SJSA1 (cell line): Measurements from ENCODE around the gene STAT3. TPM values are rescaled to one million over a fixed set of nuclear protein-coding genes. Genes with fewer than 3 reads are reported as not detected.
"Not testable (repeated sequence)": the region's sequence is repeated elsewhere in the genome, so short reads cannot be mapped to it uniquely, and the experiment has no call there.

Experiments
- DNase-seq, 2 experiments: peaks; one replicate each; pipeline ENCODE4 v3.0.0-alpha.2; 2015 to 2020; ENCODE audit warnings: low spot score in 2 of 2, low read depth in 1 of 2
- H3K27ac ChIP-seq: fragments of 250-450 bp; sonication (Bioruptor Pico); 2 replicates; pipeline ENCODE4 v1.5.1; 2020; ENCODE audit warnings: mild to moderate bottlenecking, moderate library complexity
- H3K27me3 ChIP-seq: fragments of 250-450 bp; sonication (Bioruptor Pico); replicated peaks from 2 replicates; pipeline ENCODE4 v1.5.1; 2020; ENCODE audit warnings: mild to moderate bottlenecking, moderate library complexity
- H3K36me3 ChIP-seq: fragments of 250-450 bp; sonication (Bioruptor Pico); 2 replicates; pipeline ENCODE4 v1.5.1; 2020; ENCODE audit warnings: mild to moderate bottlenecking
- H3K4me1 ChIP-seq: fragments of 250-450 bp; sonication (Bioruptor Pico); replicated peaks from 2 replicates; pipeline ENCODE4 v1.6.1; 2021; ENCODE audit warnings: mild to moderate bottlenecking
- H3K4me3 ChIP-seq: fragments of 250-450 bp; sonication (Bioruptor Pico); 2 replicates; pipeline ENCODE4 v1.5.1; 2020; ENCODE audit warnings: mild to moderate bottlenecking
- H3K9me3 ChIP-seq: fragments of 250-450 bp; sonication (Bioruptor Pico); replicated peaks from 2 replicates; pipeline ENCODE4 v1.5.1; 2020; ENCODE audit warnings: mild to moderate bottlenecking
- total RNA-seq: library from RNA; depleted of rRNA; stranded (reverse); fragments of >200 nt; shearing (Covaris generic); gene quantifications from 2 replicates; pipeline ENCODE4 v1.2.3, GENCODE V29; 2014

STAT3 gene
- total RNA-seq, 1 experiment from 2014 or later = 65.8 TPM

GRCh38 chr17:42381898-42382297 is 6.3 kb downstream of the STAT3 start:
- H3K4me3 ChIP-seq = no peak overlapping the region
- no peaks in the 10 kb centered on the region for H3K9me3 ChIP-seq
- no peak overlapping the region for H3K27ac ChIP-seq
- H3K27me3 ChIP-seq = no peaks in the 10 kb centered on the region
- no peak for DNase-seq
- no peaks in the 10 kb centered on the region for H3K36me3 ChIP-seq
- peaks cover 25% of the 10 kb centered on the region for H3K4me1 ChIP-seq

- Histone ChIP-seq H3K9me3 (no peaks in the 10 kb centered on the region), H3K27ac (no peak overlapping the region), H3K4me1 (peaks cover 18% of the 10 kb centered on the region), H3K36me3 (no peaks in the 10 kb centered on the region), H3K27me3 (no peaks in the 10 kb centered on the region), H3K4me3 (no peak overlapping the region)
- DNase-seq = no peak
Observed at GRCh38 chr17:42380935-42381334, 7.3 kb downstream of the STAT3 start.

DNA sequence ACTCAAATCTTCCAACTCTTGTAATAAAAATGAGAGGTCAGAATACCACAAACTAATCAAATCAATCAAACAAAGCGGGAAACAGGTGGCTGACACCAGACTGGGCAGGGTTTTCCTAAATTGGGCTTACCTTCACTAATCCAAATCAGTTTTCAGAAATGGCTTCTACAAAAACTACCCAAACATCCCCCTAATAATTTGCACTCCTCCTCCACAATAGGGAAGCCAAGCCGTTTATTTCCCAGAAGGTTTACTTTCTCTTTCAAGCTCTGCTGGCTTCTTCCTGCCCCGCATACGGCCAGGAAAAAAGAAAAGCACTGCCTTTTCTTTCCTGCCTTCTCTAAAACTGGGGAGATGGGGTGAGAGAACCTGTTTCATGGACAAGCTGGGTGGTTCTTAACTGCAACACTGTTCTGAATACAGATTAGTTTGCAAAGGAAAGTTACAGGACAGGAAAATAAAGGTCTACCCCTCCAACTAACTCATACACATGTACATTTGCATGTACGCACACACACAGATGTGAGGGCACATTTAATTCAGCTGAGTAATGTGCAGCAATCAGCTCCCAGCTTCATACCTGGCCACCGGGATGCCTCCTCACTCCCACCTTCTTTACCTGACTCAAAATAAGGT is 9.2 kb downstream of the STAT3 start:
- peak overlapping the region; percentile 42 for H3K27ac ChIP-seq
- no peaks in the 10 kb centered on the region for H3K27me3 ChIP-seq
- no peaks in the 10 kb centered on the region for H3K9me3 ChIP-seq
- peak in 1 of 2 experiments; percentile 58 for DNase-seq
- peaks cover 18% of the 10 kb centered on the region for H3K4me1 ChIP-seq
- H3K4me3 ChIP-seq = peak overlapping the region; percentile 27
- no peaks in the 10 kb centered on the region; the same call in 1 of the 2 replicates for H3K36me3 ChIP-seq

GRCh38 chr17:42378359-42378958 is 9.8 kb downstream of the STAT3 start:
- peak overlapping the region; percentile 27 for H3K4me3 ChIP-seq
- H3K27ac ChIP-seq = 0 out of 2 replicates have a peak overlapping the region, but pooled peaks have one; percentile 42
- no peaks in the 10 kb centered on the region for H3K27me3 ChIP-seq
- H3K9me3 ChIP-seq = no peaks in the 10 kb centered on the region
- H3K4me1 ChIP-seq = peaks cover 18% of the 10 kb centered on the region
- H3K36me3 ChIP-seq = no peaks in the 10 kb centered on the region; the same call in 1 of the 2 replicates
- peak in 1 of 2 experiments; percentile 41 for DNase-seq

GRCh38 chr17:42373896-42374295 is 14.3 kb downstream of the STAT3 start:
- peaks cover 6% of the 10 kb centered on the region for H3K36me3 ChIP-seq
- H3K27ac ChIP-seq = no peak overlapping the region
- peaks cover 10% of the 10 kb centered on the region for H3K4me1 ChIP-seq
- DNase-seq = no peak
- H3K4me3 ChIP-seq = no peak overlapping the region
- no peaks in the 10 kb centered on the region for H3K27me3 ChIP-seq
- H3K9me3 ChIP-seq = no peaks in the 10 kb centered on the region

DNA sequence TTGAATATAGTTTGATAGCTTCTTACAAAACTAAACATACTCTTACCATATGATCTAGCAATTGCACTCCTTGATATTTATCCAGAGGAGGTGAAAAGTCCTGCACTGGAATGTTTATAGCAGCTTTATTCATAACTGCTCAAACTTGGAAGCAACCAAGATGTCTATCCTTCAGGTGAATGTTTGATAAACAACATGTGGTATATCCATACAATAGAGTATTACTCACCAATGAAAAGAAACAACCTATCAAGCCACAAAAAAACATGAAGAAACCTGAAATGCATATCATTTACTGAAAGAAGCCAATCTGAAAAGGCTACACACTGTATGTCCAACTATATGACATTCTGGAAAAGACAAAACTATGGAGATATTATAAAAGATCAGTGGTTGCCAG is 16.1 kb downstream of the STAT3 start:
- no peaks in the 10 kb centered on the region for H3K4me1 ChIP-seq
- H3K4me3 ChIP-seq = no peak overlapping the region
- H3K27me3 ChIP-seq = no peaks in the 10 kb centered on the region
- DNase-seq = no peak
- H3K36me3 ChIP-seq = peaks cover 6% of the 10 kb centered on the region
- no peak overlapping the region for H3K27ac ChIP-seq
- no peaks in the 10 kb centered on the region for H3K9me3 ChIP-seq

GRCh38 chr17:42368797-42369561 is 19.3 kb downstream of the STAT3 start:
- not testable (repeated sequence) for H3K9me3 ChIP-seq, DNase-seq, H3K27me3 ChIP-seq, H3K36me3 ChIP-seq, H3K4me3 ChIP-seq, H3K27ac ChIP-seq
- H3K4me1 ChIP-seq = peaks cover 14% of the 10 kb centered on the region

GRCh38 chr17:42368310-42368709 is 19.9 kb downstream of the STAT3 start:
- H3K4me1 ChIP-seq = peaks cover 17% of the 10 kb centered on the region
- H3K9me3 ChIP-seq, H3K27ac ChIP-seq, DNase-seq, H3K4me3 ChIP-seq, H3K36me3 ChIP-seq, H3K27me3 ChIP-seq: not testable (repeated sequence)

DNA sequence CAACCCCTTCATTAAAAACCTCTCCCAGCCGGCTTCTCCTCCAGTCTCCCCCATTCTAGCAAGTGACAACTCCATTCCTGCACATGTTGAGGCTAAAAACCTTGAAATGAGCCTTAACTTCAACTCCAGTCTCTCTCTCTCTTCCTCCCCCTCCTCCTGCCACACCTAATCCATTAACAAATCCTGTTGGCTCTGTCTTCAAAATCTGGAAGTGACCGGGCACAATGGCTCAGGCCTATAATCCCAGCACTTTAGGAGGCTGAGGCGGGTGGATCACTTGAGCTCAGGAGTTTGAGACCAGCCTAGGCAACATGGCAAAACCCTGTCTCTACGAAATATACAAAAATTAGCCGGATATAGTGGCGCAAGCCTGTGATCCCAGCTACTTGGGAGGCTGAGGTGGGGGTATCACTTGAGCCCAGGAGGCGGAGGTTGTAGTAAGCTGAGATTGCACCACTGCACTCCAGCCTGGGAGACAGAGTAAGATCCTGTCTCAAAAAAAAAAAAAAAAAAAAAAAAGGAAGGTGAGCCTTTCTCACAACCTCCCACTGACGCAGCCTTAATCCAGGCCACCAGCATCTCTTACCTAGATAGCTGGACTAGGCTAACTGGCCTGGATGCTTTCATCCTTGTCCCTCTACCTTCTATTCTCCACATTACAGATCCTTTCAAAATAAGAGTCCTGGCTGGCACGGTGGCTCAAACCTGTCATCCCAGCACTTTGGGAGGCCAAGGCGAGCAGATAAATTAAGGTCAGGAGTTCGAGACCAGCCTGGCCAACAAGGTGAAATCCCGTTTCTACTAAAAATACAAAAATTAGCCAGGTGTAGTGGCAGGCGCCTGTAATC is 21.8 kb downstream of the STAT3 start:
- not testable (repeated sequence) for H3K36me3 ChIP-seq, DNase-seq, H3K27me3 ChIP-seq, H3K4me3 ChIP-seq, H3K27ac ChIP-seq, H3K9me3 ChIP-seq
- peaks cover 30% of the 10 kb centered on the region for H3K4me1 ChIP-seq

GRCh38 chr17:42365136-42365535 is 23.1 kb downstream of the STAT3 start:
- Histone ChIP-seq H3K27me3 (no peaks in the 10 kb centered on the region), H3K27ac (no peak overlapping the region), H3K4me1 (peaks cover 39% of the 10 kb centered on the region), H3K4me3 (no peak overlapping the region), H3K9me3 (no peaks in the 10 kb centered on the region), H3K36me3 (no peaks in the 10 kb centered on the region)
- no peak for DNase-seq

GRCh38 chr17:42363767-42364585 is 24.3 kb downstream of the STAT3 start:
- no peak overlapping the region for H3K27ac ChIP-seq
- no peaks in the 10 kb centered on the region for H3K27me3 ChIP-seq
- peaks cover 39% of the 10 kb centered on the region for H3K4me1 ChIP-seq
- DNase-seq = no peak
- H3K9me3 ChIP-seq = no peaks in the 10 kb centered on the region
- H3K4me3 ChIP-seq = no peak overlapping the region
- H3K36me3 ChIP-seq = no peaks in the 10 kb centered on the region

DNA sequence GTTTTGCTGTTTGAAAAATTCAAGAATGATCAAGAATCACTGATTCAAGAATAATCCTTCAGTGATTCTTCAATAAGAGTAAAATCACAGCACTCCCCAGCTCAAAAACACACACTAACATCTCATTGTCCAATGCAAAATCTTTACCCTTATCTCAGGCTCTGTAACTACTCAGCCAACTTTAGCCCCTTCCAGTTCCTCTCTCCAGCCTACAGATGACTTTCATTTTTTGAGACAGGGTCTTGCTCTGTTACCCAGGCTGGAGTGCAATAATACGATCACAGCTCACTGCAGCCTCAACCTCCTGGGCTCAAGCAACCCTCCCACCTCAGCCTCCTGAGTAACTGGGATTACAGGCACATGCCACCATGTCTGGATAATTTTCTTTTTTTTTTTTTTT is 25.0 kb downstream of the STAT3 start:
- Histone ChIP-seq H3K4me3 (no peak overlapping the region), H3K36me3 (no peaks in the 10 kb centered on the region), H3K27me3 (no peaks in the 10 kb centered on the region), H3K27ac (no peak overlapping the region), H3K4me1 (peaks cover 39% of the 10 kb centered on the region), H3K9me3 (no peaks in the 10 kb centered on the region)
- no peak for DNase-seq
